Measurements from ENCODE around the gene PPP2CA.
"Not testable (repeated sequence)": the region's sequence is repeated elsewhere in the genome, so short reads cannot be mapped to it uniquely, and the experiment has no call there.

Gene PPP2CA

DNA sequence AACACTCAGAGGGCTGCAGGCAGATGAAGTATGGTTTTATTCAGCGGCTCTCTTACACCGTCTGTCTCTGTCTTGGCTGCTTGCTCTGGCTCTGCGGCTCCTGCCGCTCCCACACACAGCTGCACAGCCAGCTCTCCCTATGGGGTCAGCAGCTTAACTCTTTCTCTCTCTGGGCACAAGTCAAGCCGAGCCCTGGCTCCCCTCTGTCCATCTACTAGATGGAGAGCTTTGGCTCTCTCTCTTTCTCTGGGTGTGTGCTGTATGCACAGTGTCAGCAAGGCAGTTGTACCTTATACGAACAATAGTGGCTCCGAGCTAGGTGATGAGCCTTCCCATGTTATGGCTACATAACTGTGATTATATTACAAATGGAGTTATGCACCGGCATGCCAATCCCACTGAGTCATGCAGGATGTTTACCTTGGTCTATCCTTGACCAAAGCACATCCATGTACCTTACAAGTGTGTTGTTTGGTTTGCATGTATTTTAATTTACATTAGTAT, 19.3 kb upstream of the PPP2CA start:
- DNase-seq (ENCODE audit: low read depth), result no peak

DNA sequence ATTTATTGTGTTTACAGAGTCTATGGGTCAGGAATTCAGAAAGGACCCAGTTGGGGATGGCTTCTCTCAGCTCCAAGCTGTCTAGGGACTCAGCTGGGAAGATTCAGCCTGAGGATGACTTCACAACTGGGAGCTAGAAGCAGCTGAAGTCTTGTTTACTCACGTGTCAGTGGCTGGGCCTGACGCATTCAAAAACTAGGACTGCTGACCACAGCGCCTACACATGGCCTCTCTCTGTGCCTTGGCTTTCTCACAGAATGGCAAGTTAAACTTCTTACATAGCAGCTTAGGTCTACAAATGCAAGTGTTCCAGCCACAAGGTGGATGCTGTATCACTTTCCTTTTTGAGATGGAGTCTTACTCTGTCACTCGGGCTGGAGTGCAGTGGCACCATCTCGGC, 16.3 kb upstream of the PPP2CA start:
- no peak for DNase-seq (ENCODE audit: low read depth)

DNA sequence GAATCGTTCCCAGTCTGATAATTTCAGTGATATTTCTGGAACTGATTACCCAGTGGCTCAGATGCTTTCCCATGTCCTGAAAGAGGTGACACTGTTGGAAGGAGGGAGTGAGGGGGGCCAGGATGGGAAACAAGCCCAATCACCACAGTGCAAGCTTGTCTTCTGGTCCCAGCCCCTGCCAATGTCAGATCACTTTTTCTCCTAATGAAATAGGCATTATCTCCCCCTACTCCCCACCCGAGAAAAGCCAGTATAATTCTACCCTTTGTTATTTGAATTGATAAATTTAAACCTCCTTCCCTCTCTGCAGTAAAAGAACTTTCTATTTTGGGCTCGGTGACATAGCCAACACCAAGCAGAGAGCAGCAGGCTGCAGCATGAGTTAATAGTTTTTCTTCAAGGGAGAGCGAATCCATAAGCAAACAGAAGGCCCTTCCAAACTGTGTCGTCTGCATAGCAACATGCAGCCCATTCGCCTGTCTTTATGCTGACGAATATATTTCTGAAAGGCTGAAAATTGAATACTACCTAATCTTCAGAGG, 14.6 kb upstream of the PPP2CA start:
- no peak for DNase-seq (ENCODE audit: low read depth)

DNA sequence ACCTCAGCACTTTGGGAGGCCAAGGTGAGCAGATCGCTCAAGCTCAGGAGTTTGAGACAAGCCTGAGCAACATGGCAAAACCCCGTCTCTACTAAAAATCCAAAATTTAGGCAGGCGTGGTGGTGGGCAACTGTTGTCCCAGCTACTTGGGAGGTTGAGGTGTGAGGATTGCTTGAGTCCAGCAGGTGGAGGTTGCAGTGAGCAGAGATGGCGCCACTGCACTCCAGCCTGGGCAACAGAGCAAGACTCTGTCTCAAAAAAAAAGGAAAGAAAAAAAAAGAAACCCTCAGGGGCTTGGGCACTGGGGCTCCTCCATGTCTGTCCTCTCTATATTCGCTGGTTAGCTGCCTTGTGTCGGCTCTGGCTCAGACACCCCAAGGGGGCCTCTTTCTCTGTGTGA, 10.9 kb upstream of the PPP2CA start:
- DNase-seq (ENCODE audit: low read depth), result no peak

DNA sequence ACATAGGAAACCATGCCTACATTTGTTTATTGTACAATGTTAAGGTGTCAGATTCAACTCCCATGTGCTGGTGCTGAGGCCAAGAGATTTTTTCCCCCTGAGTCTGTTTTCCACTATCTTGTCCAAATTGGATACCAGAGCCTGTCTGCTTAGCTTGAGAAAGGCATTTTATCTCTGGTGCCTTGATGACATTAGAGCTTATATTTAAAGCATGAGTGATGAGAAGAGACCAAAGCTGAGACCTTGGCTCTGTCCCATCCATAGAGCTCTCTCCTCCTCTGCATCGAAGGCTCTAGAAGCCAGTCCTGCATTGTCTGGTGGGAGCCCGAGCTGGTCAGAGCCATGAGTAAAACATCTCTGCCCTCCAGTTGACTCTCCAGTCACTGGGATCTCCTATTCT, 10.4 kb upstream of the PPP2CA start:
- no peak for DNase-seq (ENCODE audit: low read depth)

DNA sequence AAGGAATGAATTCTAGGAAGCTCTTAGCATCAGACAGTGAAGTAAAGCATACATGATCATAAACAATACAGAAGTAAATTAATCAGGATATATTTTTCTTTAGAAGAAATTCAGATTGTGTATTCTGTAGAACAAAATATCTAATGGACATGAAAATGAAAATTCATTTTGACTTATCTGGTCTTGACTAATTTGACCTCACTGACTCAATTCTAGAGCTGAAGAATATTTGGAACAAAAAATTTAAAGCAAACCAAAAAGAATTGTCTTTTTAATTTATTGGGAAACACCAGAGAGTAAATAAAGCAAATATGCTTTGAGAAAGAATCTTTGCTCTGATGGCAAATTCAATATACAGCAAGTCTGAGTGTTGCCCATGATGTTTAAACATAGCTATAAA, 2.8 kb upstream of the PPP2CA start:
- DNase-seq (ENCODE audit: low read depth), result no peak

DNA sequence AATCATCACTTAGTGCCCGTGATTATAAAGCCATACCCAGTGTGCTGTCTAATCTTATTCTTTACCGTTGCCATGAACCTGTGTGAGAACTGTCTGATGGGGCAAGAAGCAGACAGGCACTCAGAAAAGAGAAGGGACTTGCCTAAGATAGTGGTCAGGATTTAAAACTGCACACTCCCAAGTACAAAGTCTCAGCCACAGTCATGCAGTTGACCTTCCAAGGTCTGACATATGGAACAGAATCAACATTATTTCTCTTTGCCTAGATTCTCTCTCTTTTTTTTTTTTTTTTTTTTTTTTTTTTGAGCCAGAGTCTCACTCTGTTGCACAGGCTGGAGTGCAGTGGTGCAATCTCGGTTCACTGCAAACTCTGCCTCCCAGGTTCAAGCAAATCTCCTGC, 1.9 kb upstream of the PPP2CA start:
- no peak for DNase-seq (ENCODE audit: low read depth)

DNA sequence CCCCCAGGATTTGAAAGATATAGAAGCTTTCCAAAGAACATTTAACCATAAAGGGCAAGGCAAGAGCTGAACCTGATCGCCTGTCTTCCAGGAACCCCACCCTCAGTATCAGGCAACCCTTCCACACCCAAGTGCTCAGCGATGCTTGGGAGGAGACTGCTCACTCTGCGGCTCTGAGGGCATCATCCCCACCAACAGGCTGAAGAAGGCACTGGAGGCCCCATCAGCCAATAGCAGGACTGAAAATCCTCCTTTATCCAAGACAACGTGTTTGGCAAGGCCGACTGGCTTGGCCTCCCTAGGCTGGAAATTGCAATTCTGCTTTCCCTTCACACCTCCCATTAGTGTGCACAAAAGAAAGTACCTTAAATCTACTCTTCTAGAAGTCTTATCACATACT, 1.4 kb upstream of the PPP2CA start:
- no peak for DNase-seq (ENCODE audit: low read depth)

DNA sequence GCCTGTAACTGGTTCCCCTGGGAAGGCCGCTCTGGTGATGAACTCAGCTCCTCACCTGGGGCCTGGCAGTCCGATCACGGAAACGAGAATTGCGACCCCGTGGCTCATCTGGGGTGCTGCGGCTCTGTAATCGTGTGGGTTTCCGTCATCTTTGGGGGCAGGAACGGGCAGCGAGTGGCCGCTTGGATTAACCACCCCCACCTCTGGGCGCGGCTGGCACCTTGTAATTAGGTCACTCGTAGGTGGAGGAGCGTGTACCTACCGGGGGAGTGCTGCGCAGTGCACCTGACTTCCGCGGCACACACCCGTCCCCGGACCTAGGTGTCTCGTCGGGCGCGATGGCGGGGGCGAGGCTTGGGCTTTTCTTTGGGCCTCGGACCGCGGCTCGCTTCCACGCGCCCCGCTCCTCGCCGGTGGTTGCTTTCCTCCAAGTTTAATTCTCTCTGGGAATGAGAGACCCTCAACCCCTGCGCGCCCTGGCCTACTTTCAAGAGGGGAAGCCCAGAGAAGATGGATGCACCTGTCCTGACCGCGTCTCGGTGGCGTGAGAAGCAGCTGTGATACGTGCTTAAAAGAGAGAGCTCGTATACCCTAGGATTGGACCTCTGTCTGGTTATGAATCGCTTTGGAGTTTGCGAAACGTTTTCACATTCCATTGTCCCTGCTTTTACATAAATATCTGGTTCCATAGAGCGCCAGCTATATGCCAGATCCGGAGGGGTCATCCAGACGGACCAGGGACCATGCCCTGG, 744 bp upstream of the PPP2CA start:
- peak; percentile 61 for DNase-seq (ENCODE audit: low read depth)

DNA sequence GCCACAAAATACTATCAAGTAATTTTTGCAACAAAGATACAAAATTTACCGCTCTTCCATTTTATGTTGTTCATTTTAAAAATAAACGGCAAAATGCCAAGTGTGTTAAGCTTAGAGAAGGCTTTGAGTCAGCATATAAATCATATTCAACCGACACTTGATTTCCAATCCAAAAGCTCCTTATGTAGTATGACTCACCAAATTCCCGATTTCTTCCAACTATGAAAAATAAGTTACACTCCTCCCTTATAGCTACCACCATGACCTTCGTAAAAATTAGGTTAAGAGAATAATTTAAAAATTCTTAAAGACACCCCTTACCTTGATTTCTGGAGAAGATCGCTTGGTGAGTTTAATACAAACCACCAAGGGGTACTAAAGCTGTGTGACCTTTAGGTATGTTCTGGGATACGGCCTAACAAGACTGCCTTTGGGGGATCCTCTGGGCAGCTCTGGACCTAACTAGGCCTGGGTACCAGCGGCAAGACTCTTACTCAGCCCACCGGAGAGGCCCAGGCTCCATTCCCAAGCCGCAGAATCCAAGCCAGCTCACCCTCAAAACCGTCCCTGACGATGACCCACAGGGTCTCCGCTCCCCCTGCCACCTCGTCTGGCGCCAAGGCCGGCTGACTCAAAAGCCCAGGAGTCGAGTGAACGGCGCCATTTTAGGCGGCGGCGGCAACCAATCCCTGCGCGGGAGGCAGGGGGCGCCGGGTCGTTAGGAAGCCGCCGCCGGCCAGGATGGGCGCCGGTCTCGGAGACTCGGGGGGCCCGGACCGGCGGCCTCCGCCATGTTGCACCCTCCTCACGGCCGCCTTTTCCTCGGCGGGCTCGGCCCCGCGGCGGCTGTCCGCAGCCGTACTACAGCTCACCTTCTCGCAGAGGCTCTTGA, 739 bp downstream of the PPP2CA start:
- peak; percentile 40 for DNase-seq (ENCODE audit: low read depth)

DNA sequence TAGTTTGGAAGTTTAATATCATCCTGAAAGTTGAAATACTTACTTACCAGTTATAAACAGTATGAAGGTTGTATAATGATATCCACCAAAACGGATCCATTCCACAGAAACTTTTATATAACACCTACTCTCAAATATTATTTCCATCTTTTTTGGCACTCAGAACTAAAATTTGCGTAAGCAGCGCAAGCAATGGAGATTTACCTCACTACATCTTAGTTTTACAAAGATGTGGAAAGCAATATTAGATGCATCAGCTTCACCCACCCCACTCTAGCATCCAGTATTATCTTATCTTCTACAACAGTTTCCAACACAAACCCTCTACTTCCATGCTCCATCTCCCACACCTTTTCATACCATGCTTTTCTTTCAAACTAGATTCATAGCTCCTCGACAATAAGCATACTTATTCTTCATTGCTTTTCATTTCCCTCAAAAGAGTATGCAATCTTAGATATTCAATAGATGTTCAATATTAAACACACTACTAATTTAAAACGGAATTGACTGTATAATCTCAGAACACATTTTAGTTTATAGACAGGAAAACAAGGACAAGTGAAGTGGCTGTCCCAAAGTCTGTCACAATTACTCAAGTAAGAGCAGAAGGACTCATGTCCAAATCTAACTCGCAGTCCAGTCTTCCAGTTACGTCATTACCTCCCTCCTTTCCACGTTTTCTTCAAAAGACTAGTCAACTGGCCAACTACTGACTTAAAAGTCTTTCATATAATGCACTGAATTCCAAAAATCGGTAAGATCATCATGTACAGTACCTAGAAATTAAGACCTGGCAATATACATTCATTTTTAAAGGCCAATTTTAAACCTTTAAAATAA, 2.2 kb downstream of the PPP2CA start:
- DNase-seq (ENCODE audit: low read depth), result no peak

DNA sequence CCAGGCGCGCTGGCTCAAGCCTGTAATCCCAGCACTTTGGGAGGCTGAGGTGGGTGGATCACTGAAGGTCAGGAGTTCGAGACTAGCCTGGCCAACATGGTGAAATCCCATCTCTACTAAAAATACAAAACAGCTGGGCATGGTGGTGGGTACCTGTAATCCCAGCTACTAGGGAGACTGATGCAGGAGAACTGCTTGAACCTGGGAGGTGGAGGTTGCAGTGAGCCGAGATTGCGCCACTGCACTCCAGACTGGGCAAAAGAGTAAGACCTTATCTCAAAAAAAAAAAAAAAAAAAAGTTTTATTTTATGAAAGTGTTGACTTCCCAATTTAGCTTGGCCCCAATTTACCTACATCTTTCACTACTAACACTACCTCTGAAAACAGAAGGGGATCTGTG, 4.2 kb downstream of the PPP2CA start:
- DNase-seq (ENCODE audit: low read depth), result not testable (repeated sequence)

DNA sequence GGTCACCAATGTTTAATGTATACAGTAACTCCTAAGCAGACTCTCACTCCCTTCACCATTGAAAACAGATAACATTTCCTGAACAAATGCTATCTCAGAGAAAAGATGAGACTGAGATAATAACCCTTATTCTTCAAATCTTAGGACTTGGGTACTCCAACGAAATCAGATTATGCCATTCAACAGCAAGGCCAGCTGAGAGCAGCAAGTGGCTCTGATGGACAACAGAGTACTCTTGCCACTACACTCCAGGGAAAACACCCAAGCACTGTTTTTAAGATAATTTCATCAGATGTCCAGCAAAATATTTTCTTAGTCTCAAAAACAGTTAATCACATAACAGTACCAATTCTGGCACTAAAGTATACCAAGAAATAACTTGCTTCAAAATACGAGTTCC, 10.1 kb downstream of the PPP2CA start:
- DNase-seq (ENCODE audit: low read depth), result no peak

DNA sequence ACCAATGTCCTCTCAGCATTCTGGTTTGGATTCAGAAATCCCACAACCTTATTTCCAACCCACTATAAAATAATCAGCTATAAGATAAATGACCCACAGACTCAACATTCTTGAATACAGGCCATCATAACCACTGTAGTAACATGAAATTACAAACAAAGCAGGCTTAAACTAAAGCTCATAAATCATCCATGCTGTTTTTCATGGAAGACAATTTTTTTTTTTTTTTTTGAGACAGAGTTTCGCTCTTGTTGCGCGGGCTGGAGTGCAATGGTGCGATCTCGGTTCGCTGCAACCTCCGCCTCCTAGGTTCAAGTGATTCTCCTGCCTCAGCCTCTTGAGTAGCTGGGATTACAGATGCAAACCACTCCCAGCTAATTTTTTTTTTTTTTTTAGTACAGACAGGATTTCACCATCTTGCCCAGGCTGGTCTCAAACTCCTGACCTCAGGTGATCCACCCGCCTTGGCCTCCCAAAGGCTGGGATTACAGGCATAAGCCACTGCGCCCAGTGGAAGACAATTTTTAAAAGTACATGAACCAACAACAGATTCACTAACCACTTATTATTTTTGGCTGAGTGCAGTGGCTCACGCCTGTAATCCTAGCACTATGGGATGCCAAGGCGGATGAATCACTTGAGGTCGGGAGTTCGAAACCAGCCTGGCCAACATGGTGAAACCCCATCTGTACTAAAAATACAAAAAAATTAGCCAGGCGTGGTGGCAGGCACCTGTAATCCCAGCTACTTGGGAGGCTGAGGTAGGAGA, 14.4 kb downstream of the PPP2CA start:
- not testable (repeated sequence) for DNase-seq (ENCODE audit: low read depth)

DNA sequence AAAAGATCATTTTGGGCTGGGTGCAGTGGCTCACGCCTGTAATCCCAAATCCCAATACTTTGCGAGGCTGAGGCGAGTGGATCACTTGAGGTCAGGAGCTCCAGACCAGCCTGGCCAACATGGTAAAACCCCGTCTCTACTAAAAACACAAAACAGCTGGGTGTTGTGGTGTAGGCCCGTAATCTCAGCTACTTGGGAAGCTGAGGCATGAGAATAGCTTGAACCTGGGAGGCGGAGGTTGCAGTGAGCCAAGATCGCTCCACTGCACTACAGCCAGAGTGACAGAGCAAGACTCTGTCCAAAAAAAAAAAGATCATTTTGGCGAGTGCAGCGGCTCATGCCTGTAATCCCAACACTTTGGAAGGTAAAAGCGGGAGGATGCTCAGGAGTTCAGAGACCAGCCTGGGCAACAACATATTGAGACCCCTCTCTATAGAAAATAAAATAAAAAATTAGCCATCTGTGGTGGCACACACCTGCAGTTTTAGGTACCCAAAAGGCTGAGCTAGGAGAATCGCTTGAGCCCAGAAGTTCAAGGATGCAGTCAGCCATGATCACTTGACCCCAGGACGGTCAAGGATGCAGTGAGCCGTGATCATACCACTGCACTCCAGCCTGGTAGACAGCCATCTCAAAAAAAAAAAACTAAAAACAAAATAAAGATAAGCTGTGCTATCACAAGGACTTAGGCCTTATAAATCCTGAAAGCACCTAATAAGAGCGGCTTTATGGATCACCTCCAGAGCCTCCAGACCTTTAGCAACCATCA, 16.2 kb downstream of the PPP2CA start:
- no peak for DNase-seq (ENCODE audit: low read depth)

DNA sequence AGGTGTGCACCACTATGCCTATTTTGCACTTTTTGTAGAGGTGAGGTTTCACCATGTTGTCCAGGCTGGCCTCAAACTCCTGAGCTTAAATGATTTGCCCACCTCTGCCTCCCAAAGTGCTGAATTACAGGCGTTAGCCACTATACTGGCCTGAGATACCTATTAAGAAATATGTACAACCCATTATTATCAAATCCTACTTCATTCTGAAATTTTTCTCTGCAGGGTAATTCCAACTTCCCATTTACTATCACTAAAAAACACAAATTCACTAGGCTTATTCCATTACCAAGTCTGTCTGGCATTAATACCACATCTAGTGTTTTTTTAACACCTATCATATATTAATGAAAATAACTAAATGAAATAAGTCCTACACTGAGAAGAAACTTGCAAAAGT, 18.2 kb downstream of the PPP2CA start:
- DNase-seq (ENCODE audit: low read depth), result no peak

DNA sequence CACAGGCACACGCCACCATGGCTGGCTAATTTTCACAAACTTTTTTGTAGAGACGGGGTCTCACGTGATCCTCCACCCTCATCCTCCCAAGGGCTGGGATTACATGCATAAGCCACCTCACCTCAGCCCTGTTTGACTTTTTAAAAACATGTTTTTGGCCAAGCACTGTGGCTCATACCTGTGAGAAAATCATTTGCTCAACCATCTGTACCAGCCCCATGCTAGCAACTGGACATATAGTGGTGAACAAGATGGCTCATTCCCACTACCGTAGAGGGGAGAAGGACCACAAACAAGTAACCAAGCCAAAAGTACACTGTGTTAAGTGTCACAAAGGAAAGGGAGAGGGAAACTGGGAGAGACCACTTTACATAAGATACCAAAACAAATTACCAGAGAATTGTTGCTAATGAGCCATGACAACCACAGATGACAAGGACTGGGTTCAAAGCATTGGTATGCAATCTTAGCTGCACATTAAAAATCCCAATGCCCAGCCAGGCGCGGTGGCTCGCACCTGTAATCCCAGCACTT, 19.2 kb downstream of the PPP2CA start:
- no peak for DNase-seq (ENCODE audit: low read depth)

DNA sequence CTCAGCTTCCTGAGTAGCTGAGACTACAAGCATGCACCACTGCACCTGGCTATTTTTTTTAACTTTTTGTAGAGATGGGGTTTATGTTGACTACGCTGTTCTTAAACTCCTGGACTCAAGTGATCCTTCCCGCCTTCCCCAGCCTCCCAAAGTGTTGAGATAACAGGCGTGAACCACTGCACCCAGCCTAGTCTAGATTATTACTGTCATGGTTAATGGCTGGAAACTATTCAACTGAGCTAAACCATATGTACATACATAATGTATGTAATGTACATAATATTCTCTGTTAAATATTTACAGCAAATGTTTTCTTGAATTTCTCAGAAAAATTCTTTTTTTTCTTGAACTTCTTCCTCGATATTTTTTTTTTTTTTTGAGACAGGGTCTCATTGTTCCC, 21.3 kb downstream of the PPP2CA start:
- DNase-seq (ENCODE audit: low read depth), result no peak

DNA sequence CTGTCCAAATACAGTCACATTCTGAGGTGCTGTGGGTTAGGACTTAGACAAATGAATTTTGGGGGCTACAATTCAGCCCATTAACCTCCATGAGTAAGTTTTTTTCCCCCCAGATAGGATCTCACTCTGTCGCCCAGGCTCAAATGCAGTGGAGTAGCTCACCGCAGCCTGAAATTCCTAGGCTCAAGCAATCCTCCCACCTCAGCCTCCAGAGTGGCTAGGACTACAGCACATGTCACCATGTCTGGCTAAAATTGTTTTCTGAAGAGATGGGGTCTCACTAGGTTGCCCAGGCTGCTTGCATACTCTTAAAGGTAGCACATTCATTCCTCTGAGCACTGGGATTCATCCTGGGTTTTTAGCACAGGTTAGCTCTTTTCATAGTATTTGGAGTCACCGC, 22.2 kb downstream of the PPP2CA start:
- no peak for DNase-seq (ENCODE audit: low read depth)

DNA sequence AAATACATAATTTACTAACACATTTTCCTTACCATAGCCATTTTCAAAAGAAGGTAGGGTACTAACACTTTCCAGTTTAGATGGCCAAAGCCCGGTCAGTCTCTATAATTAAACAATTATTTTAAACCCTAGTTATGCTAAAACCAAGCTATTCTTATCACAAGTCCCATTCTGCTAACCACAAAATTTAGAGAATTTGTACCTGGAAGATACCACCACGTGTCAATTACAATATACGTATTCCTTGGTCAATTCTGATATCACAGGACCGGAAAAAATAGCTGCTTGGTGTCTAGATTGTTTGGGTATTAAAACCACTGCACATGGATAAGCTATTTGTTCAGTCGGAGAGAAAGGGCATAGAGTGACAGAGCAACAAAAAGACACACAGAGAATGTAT, 30.2 kb downstream of the PPP2CA start:
- no peak for DNase-seq (ENCODE audit: low read depth)

Data from stimulated activated CD8-positive, alpha-beta memory T cell treated with anti-CD3 and anti-CD28 coated beads, Interleukin-12 subunit alpha, Interleukin-12 subunit beta, amount 100 ng/mL, for 1 hour (primary cell).